Fibroblast of skin of right biceps (primary cell): ENCODE data around the gene HSFX1.
"Not testable (repeated sequence)": the region's sequence is repeated elsewhere in the genome, so short reads cannot be mapped to it uniquely, and the experiment has no call there.

Experiments
- DNase-seq: peaks from one replicate; pipeline ENCODE4 v3.0.0-alpha.2; 2013

Gene HSFX1

DNA sequence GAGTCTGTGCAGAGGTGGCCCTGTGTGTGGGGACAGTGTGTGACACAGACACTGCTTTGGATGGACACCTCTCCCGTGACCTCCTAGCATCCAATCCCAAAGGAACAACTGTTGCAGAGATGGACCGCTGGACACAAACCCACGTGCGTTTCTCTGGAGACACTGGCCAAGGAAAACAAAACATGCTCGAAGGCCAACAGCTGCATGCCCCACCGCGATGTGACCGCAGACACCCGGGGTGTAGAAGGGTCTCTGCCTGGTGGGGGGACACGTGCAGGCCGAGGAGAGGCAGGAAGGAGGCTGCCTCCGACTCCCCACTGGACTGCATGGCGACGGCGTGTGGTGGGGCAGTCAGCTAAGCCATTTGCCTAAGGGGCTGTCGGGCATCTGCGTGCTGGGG is at the start of gene HSFX1:
Gene HSFX1, plus strand, starts transcription at position 301 of the 400 bp plus-strand sequence. CDS start 614 bp downstream, outside the sequence.
- not testable (repeated sequence) for DNase-seq

DNA sequence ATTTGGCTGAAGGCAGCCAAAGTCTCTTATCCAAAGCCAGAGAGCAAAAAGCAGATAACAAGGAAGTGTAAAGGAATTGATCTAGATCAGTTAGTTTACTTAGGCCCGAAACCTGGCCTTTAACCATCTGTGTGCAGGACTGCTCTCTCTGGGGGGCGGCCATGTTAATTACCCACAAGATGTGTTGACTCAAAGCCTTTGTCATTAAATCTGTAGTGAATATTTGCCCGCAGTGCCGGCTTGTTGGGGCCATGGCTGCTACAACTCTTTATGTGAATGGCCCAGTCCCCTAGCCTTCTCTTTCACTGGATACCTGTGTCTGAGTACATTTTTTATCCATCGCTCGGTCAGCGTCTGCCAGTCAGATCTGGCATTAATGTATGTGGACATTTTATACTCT is 46.6 kb upstream of the HSFX1 start:
- DNase-seq = not testable (repeated sequence)

GRCh38 chrX:149742269-149742668 is 31.6 kb upstream of the HSFX1 start:
- DNase-seq = not testable (repeated sequence)

DNA sequence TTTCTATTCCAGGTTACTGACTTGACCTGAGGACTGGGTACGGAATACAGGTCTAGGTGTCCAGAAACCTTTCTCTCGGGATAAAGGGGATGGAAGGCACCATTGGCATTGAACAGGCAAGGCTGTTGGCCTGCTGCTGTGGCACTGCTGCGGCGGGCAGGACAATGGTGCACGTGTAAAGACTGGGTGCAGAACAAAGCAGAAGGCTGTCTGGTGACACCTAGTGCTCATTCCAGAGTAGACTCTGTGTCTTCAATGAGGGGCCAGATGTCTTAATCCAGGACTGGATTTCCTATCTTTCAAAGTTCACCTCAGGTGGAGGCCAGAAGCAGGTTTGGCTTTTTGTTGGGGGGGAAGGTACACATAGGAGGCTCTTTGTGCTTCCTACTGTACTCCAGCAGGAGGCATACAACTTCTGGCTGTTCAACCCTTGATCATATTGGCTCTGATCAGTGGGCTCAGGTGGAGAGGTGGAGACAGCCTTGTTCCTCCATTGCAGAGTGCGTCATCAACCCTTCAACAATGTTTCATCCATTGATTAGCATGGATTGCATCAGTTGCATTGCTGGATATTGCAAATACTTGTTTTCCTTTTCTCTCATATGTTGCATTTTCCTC is 27.4 kb upstream of the HSFX1 start:
- not testable (repeated sequence) for DNase-seq

- no peak for DNase-seq
These were observed 16.4 kb upstream of the HSFX1 start for GRCh38 chrX:149757206-149758067.

- DNase-seq = no peak
These were observed 15.7 kb upstream of the HSFX1 start for GRCh38 chrX:149758068-149758714.

- not testable (repeated sequence) for DNase-seq
These were observed 15.2 kb upstream of the HSFX1 start for GRCh38 chrX:149758715-149759078.

GRCh38 chrX:149759824-149760223 is 14.0 kb upstream of the HSFX1 start:
- DNase-seq = no peak

- DNase-seq = no peak
These were observed 12.9 kb upstream of the HSFX1 start for GRCh38 chrX:149760965-149761364.

GRCh38 chrX:149761858-149762674 is 11.8 kb upstream of the HSFX1 start:
- not testable (repeated sequence) for DNase-seq

DNA sequence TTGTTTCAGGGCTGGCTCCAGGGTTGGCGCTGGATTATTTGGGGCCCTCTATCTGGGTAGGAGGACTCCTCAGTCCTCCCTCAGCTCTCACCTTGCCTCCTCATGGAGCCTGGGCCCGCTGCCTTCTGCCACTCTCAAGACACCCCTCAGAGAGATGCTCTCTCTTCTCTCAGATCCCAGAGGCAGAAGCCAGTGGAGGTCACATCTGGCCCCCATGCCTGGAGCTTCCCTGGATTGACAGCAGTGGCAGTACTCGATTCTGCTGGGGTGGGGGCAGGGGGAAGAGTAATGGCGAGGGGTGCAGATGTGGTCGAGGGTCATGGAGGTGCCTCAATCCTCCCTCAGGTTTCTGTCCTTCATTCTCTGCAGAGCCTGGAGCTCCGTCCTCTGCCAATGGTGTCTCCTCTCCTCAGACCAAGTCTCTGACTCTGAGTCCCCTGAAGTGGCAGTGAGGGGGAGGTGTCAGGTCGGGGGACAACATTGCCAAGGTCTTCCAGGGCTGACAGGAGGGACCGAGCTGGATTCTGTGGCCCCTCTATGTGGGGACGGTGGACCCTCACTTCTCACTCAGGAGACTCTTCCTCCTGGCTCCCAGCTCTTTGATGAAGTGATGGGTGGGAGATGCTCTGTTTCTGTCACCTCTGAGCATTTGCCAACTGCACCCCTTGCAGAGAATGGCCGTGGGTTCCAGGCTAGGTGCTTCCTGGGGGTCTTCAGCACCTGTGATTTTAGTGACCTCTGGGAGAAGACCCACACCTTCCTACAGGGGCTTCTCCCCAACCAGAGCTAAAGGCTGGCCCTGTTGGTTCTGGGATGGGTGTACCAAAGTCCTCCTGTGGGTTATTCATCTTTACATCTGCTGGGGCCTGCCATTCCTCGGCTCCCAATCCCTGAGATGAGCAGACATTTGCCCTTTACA is 10.9 kb upstream of the HSFX1 start:
- DNase-seq = no peak

DNA sequence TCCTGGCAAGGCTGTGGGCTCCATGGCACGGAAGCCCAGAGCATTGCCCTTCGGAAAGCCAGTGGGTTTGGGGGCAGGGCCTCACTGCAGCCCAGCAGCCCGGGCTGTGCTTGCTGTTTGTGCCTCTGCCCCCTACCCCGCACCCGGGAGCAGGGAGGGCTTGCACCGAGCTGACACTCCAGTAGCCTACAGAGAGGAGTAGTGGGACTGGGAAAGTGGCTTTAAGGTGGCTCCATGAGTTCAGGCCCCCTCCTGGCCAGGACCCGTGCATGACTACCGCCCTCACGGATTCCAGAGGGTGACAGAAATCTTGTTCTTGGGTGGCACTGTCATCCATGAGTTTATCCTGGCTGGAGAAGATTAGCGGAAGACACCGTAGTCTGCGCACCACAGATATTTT is 3.5 kb upstream of the HSFX1 start:
- not testable (repeated sequence) for DNase-seq

GRCh38 chrX:149773026-149773425 is 842 bp upstream of the HSFX1 start:
- not testable (repeated sequence) for DNase-seq

- DNase-seq = not testable (repeated sequence)
These were observed 4.1 kb downstream of the HSFX1 start for GRCh38 chrX:149777999-149778398.

DNA sequence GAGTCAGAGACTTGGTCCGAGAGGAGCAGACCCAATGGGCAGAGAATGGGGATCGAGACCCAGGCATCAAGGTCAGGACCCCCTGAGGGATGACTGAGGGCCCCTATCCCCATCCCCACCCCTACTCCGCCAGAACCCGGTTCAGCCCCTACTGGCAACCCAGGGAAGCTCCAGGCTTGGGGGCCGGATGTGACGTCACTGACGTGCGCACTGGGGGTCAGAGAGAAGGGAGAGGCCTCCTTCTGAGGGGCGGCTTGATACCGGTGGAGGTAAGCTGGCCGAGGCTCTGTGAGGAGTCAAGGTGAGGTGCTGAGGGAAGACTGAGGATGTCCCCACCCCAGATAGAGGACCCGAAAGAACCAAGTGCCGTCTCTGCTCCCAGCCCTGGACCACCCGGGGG is 7.9 kb downstream of the HSFX1 start, which contains the start of gene MAGEA9:
Gene MAGEA9, plus strand, starts transcription at position 204 of the 400 bp plus-strand sequence. CDS start 4,281 bp downstream, outside the sequence.
- not testable (repeated sequence) for DNase-seq

DNA sequence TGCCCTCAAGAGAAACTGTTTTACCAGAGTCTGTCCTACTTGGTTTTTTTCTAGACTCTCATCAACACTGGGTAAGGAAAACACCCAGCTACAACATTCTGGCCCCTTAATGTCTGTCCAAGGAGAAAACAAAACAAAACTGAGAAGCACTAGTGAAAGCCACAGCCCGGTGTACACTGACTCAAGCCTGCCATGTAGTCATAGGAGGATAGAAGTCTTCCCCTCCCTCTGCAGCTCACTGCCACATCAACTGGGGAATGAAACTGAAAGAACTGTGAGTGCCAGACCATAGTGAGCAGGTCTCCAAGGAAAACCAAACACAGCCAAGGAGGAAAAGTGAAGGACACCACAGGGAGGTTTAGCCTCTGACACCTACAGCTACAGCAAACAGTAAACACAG is 21.7 kb downstream of the HSFX1 start:
- not testable (repeated sequence) for DNase-seq

GRCh38 chrX:149799095-149799714 is 25.3 kb downstream of the HSFX1 start:
- DNase-seq = no peak

DNA sequence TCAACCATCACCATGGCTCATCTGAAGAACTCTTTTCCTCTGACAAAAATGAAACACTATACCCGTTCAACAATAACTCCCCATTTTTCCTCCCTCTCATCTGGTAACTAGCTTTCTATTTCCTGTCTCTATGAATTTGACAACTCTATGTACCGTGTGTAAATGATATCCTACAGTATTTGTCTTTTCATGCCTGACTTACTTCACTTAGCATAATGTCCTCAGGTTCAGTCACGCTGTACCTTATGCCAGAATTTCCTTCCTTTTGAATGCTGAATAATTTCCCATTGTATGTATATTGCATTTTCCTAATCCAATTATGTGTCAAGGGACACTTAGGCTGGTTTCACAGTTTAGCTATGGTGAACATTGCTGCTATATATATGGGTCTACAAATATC is 26.1 kb downstream of the HSFX1 start:
- DNase-seq = no peak

DNA sequence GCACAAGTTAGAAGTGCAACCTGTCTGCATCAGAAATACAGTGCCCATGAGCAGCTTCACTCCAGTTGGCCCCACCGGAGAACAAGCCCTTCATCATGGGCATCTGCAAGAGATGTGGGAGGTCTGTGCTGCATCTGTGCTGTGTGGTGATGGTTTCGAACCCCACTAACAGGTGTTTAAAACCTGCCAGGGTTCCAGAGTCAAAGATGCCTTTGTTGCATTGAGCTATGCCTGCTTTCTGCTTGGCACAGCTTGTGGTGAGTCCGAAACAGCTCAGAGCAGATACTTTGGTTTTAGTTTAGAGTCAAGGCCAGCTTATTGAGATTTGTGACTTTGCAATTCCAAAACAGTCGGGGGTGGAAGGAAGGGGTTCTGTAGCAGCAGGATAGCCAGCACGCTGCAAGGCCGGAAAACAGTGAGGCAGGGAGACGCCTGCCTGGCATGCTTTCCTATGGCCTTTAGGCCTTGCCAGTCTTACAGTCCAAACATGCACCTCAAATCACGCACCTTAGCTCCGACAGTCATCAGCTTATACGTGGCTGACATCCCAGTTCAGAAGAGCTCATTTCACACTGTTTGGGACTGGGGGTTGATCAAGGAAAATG is 29.7 kb downstream of the HSFX1 start:
- no peak for DNase-seq

- DNase-seq = no peak
These were observed 30.2 kb downstream of the HSFX1 start for GRCh38 chrX:149804102-149804501.
